Measurements from ENCODE around the gene AEBP2.

AEBP2 gene

DNA sequence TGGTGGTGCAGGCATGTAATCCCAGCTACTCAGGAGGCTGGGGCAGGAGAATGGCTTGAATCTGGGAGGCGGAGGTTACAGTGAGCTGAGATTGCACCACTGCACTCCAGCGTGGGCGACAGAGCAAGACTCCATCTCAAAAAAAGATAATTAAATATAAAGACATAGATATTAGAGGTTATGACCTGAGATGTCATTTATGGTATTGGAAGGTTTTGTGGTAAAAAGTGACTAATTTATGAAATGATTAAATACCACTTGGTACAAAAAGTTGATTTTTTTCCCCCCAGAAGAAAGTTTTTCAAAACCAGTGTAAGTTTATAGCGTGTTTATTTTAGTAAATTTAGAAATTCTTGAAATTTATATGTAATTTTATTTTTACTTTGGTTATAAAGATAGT, 4.3 kb downstream of the AEBP2 start:
- ChIA-PET CTCF (interaction anchor here (0.7 kb wide), 1 partner anchor 102 kb away, joined by 3 read pairs; no protein-coding TSS in a partner anchor), POLR2A (ENCODE audit: low non-redundant PET) (no interaction called here)
- no peak for DNase-seq (ENCODE audit: low spot score)
- TF ChIP-seq, protein P1, sequence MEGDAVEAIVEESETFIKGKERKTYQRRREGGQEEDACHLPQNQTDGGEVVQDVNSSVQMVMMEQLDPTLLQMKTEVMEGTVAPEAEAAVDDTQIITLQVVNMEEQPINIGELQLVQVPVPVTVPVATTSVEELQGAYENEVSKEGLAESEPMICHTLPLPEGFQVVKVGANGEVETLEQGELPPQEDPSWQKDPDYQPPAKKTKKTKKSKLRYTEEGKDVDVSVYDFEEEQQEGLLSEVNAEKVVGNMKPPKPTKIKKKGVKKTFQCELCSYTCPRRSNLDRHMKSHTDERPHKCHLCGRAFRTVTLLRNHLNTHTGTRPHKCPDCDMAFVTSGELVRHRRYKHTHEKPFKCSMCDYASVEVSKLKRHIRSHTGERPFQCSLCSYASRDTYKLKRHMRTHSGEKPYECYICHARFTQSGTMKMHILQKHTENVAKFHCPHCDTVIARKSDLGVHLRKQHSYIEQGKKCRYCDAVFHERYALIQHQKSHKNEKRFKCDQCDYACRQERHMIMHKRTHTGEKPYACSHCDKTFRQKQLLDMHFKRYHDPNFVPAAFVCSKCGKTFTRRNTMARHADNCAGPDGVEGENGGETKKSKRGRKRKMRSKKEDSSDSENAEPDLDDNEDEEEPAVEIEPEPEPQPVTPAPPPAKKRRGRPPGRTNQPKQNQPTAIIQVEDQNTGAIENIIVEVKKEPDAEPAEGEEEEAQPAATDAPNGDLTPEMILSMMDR (conservative IDR thresholded peaks at IDR 0.05; ENCODE audit: low read depth), result no peak
- H3K27ac ChIP-seq, result no peak overlapping the region

GRCh38 chr12:19444097-19444496, 4.8 kb downstream of the AEBP2 start:
- DNase-seq (ENCODE audit: low spot score), result no peak
- TF ChIP-seq, protein P1 (conservative IDR thresholded peaks at IDR 0.05; ENCODE audit: low read depth), result no peak
- POLR2A ChIA-PET (ENCODE audit: low non-redundant PET), result no interaction called here
- H3K27ac ChIP-seq, result no peak overlapping the region
- CTCF ChIA-PET, result interaction anchor here (0.7 kb wide), 1 partner anchor 103 kb away, joined by 3 read pairs; no protein-coding TSS in a partner anchor

- no peak overlapping the region for H3K27ac ChIP-seq
- POLR2A ChIA-PET (ENCODE audit: low non-redundant PET), result no interaction called here
- no peak for DNase-seq (ENCODE audit: low spot score)
- CTCF ChIA-PET, result no interaction called here
- TF ChIP-seq, protein P1 (conservative IDR thresholded peaks at IDR 0.05; ENCODE audit: low read depth), result no peak
These were observed 8.1 kb downstream of the AEBP2 start for GRCh38 chr12:19447386-19447785.

- TF ChIP-seq, protein P1 (conservative IDR thresholded peaks at IDR 0.05; ENCODE audit: low read depth), result no peak
- DNase-seq (ENCODE audit: low spot score), result no peak
- CTCF ChIA-PET, result interaction anchor here (0.6 kb wide), 1 partner anchor 47 kb away, joined by 4 read pairs; no protein-coding TSS in a partner anchor
- POLR2A ChIA-PET (ENCODE audit: low non-redundant PET), result no interaction called here
- no peak overlapping the region for H3K27ac ChIP-seq
These were observed 10.5 kb downstream of the AEBP2 start for GRCh38 chr12:19449814-19450213.

DNA sequence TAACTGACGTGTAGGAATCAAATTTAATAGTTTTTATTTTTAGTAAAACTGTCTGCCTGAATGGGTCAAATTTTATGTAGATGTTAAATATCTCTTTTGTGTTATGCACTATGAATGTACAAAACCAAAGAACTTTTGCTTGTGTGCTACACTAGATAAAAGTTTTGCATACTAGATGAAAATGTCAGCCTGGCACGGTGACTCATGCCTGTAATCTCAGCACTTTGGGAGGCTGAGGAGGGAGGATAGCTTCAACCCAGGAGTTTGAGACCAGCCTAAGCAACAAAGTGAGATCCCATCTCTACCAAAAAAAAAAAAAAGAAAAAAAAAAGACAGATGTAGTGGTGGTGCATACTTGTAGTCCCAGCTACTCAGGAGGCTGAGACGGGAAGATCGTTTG, 11.1 kb downstream of the AEBP2 start:
- ChIA-PET POLR2A (ENCODE audit: low non-redundant PET) (no interaction called here), CTCF (interaction anchor here (0.6 kb wide), 1 partner anchor 48 kb away, joined by 4 read pairs; no protein-coding TSS in a partner anchor)
- TF ChIP-seq, protein P1 (conservative IDR thresholded peaks at IDR 0.05; ENCODE audit: low read depth), result no peak

GRCh38 chr12:19451196-19451595, 11.9 kb downstream of the AEBP2 start:
- ChIA-PET CTCF (no interaction called here), POLR2A (ENCODE audit: low non-redundant PET) (no interaction called here)
- DNase-seq (ENCODE audit: low spot score), result no peak
- TF ChIP-seq, protein P1 (conservative IDR thresholded peaks at IDR 0.05; ENCODE audit: low read depth), result no peak
- H3K27ac ChIP-seq, result no peak overlapping the region

More for the DNA sequence above, 11.1 kb downstream of the AEBP2 start:
- DNase-seq (ENCODE audit: low spot score), result no peak
- H3K27ac ChIP-seq, result no peak overlapping the region

Measured in RWPE1 (cell line).